ENCODE data around the gene LYPD5. TPM values are rescaled to one million over a fixed set of nuclear protein-coding genes. Genes with fewer than 3 reads are reported as not detected.
A peak's percentile ranks its signal among the peaks of the same experiment; 100 is the strongest.
"Not testable (repeated sequence)": the region's sequence is repeated elsewhere in the genome, so short reads cannot be mapped to it uniquely, and the experiment has no call there.

LYPD5 gene
- total RNA-seq, 1 donor from 2014 or later: not detected

GRCh38 chr19:43826787-43827754, 24.8 kb upstream of the LYPD5 start, which contains the start of gene ZNF283:
Gene ZNF283 (plus strand): TSS chr19:43827321. CDS start chr19:43833505, 6,184 bp downstream.
- DNase-seq (ENCODE audit: low read depth): peak; percentile 84
- Histone ChIP-seq H3K9me3 (ENCODE audit: insufficient read depth, low read depth, low read length) (no peaks in the 10 kb centered on the region), H3K4me2 (ENCODE audit: low read length) (peak within 1 kb of the TSS; percentile 93), H4K20me1 (ENCODE audit: insufficient read depth, low read length) (no peaks in the 10 kb centered on the region), H3K36me3 (ENCODE audit: insufficient read depth, low read length) (peaks cover 15% of the 10 kb centered on the region), H3K79me2 (ENCODE audit: insufficient read depth, low read length) (peaks cover 9% of the 10 kb centered on the region), H3K27me3 (ENCODE audit: insufficient read depth, low read length) (no peaks in the 10 kb centered on the region), H3K4me1 (ENCODE audit: insufficient read depth, low read length) (peaks cover 8% of the 10 kb centered on the region), H3K9ac (ENCODE audit: low read length) (peak within 1 kb of the TSS; percentile 80), H3K27ac (ENCODE audit: low read depth, low read length) (no peak within 1 kb of the TSS), H2AFZ (ENCODE audit: low read depth, low read length) (peak within 1 kb of the TSS; percentile 81), H3K4me3 (ENCODE audit: insufficient read depth, low read depth, low read length) (peak within 1 kb of the TSS; percentile 70)
- peaks cover 9% of the 10 kb centered on the region for H3K27me3 Mint-ChIP-seq (ENCODE audit: low read depth, unreplicated experiment)
- H3K36me3 Mint-ChIP-seq (ENCODE audit: low read depth, unreplicated experiment): peaks cover 12% of the 10 kb centered on the region
- peak within 1 kb of the TSS; percentile 95 for H3K4me3 Mint-ChIP-seq (ENCODE audit: unreplicated experiment)
- no peaks in the 10 kb centered on the region for H3K4me1 Mint-ChIP-seq (ENCODE audit: low read depth, unreplicated experiment)
- H3K27ac Mint-ChIP-seq (ENCODE audit: unreplicated experiment): peak within 1 kb of the TSS; percentile 80
- no peak for FAIRE-seq
- TF ChIP-seq CTCF (IDR thresholded peaks at IDR 0.05; ENCODE audit: insufficient read depth, low read depth, low read length) (no peak), EZH2 (IDR thresholded peaks at IDR 0.05; ENCODE audit: insufficient read depth, low read length) (no peak)
- peaks cover 24% of the 10 kb centered on the region for H3K9me3 Mint-ChIP-seq (ENCODE audit: unreplicated experiment)

GRCh38 chr19:43824572-43824971, 22.3 kb upstream of the LYPD5 start:
- not testable (repeated sequence) for H3K79me2 ChIP-seq (ENCODE audit: insufficient read depth, low read length); H3K4me2 ChIP-seq (ENCODE audit: low read length); H3K4me1 Mint-ChIP-seq (ENCODE audit: low read depth, unreplicated experiment); H3K27ac ChIP-seq (ENCODE audit: low read depth, low read length); H3K36me3 ChIP-seq (ENCODE audit: insufficient read depth, low read length); FAIRE-seq; H2AFZ ChIP-seq (ENCODE audit: low read depth, low read length); H3K4me3 ChIP-seq (ENCODE audit: insufficient read depth, low read depth, low read length); H3K9ac ChIP-seq (ENCODE audit: low read length); H4K20me1 ChIP-seq (ENCODE audit: insufficient read depth, low read length); H3K9me3 ChIP-seq (ENCODE audit: insufficient read depth, low read depth, low read length); DNase-seq (ENCODE audit: low read depth); H3K36me3 Mint-ChIP-seq (ENCODE audit: low read depth, unreplicated experiment); H3K27me3 ChIP-seq (ENCODE audit: insufficient read depth, low read length); H3K27ac Mint-ChIP-seq (ENCODE audit: unreplicated experiment); H3K4me3 Mint-ChIP-seq (ENCODE audit: unreplicated experiment)
- H3K4me1 ChIP-seq (ENCODE audit: insufficient read depth, low read length): peaks cover 16% of the 10 kb centered on the region
- Mint-ChIP-seq H3K27me3 (ENCODE audit: low read depth, unreplicated experiment) (peaks cover 13% of the 10 kb centered on the region), H3K9me3 (ENCODE audit: unreplicated experiment) (peaks cover 28% of the 10 kb centered on the region)

- H3K9me3 ChIP-seq (ENCODE audit: insufficient read depth, low read depth, low read length); H4K20me1 ChIP-seq (ENCODE audit: insufficient read depth, low read length); H3K4me2 ChIP-seq (ENCODE audit: low read length); H3K27ac Mint-ChIP-seq (ENCODE audit: unreplicated experiment); H3K9ac ChIP-seq (ENCODE audit: low read length); H3K79me2 ChIP-seq (ENCODE audit: insufficient read depth, low read length); H2AFZ ChIP-seq (ENCODE audit: low read depth, low read length); H3K4me3 Mint-ChIP-seq (ENCODE audit: unreplicated experiment); H3K27me3 ChIP-seq (ENCODE audit: insufficient read depth, low read length); H3K36me3 Mint-ChIP-seq (ENCODE audit: low read depth, unreplicated experiment); H3K36me3 ChIP-seq (ENCODE audit: insufficient read depth, low read length); H3K27ac ChIP-seq (ENCODE audit: low read depth, low read length); DNase-seq (ENCODE audit: low read depth); FAIRE-seq; H3K4me1 Mint-ChIP-seq (ENCODE audit: low read depth, unreplicated experiment); H3K4me3 ChIP-seq (ENCODE audit: insufficient read depth, low read depth, low read length): not testable (repeated sequence)
- Mint-ChIP-seq H3K9me3 (ENCODE audit: unreplicated experiment) (peaks cover 27% of the 10 kb centered on the region), H3K27me3 (ENCODE audit: low read depth, unreplicated experiment) (peaks cover 13% of the 10 kb centered on the region)
- peaks cover 16% of the 10 kb centered on the region for H3K4me1 ChIP-seq (ENCODE audit: insufficient read depth, low read length)
Measured at GRCh38 chr19:43823856-43824255, 21.6 kb upstream of the LYPD5 start.

Measured in astrocyte (in vitro differentiated cells and primary cell).